Measurements from ENCODE around the gene OR1J1.

OR1J1 gene

DNA sequence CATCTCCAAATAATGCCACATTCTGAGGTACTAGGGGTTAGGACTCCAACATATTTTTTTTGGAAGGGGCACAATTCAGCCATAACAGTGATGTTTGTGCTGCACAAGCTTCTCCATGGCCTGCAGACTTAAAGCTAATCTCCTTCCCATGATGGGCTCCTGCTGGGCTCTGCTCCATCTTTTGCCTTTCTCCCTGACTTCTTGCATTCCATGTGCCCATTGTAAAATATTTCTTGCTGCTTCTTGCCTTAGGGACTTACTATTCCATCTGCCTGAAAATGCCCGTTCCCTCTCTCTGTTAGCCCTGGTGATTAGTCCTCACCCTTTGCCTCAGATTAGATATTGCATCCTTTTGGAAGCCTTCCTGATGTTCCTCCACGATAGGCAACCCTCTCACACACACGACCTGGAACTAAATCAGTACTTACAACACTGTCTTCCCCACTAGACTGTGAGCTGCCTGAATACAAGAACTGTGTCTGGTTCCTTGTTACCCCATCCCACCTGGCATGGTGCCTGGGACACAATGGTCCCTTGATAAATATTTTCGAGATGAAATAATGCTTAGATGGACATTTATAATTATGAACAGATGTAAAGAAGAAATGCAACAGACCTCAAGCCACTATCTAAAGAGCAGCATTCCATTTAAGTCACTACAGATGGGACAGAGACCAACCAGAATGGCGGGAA lies 33.5 kb downstream of the OR1J1 start:
- no peak for DNase-seq

- no peak for DNase-seq
Measured at GRCh38 chr9:122442568-122442967, 35.2 kb downstream of the OR1J1 start.
